Tibial nerve (tissue), 4 donors: ENCODE data around the gene RNF114. TPM values are rescaled to one million over a fixed set of nuclear protein-coding genes. Genes with fewer than 3 reads are reported as not detected.

Experiments used
- DNase-seq, 2 donors: peaks; one replicate each; pipeline ENCODE4 v3.0.0-alpha.2; 2019; ENCODE audit warnings: low spot score in 2 of 2
- H3K27ac ChIP-seq, 4 donors: fragments of 200-600 bp; sonication (generic) in 3 of 4; one replicate each; pipeline ENCODE4 v1.5.1; 2017 to 2019; ENCODE audit warnings: mild to moderate bottlenecking in 1 of 4
- H3K27me3 ChIP-seq, 2 donors: fragments of 200-600 bp; sonication (generic) in 1 of 2; one replicate each; pipeline versions ENCODE4 v1.5.1 to v1.6.0; 2017 to 2019
- H3K36me3 ChIP-seq, 3 donors: fragments of 200-600 bp; sonication (generic); one replicate each; pipeline ENCODE4 v1.5.1; 2018 to 2019
- H3K4me1 ChIP-seq, 4 donors: fragments of 200-600 bp; sonication (generic) in 3 of 4; one replicate each; pipeline ENCODE4 v1.5.1; 2017 to 2019
- H3K4me3 ChIP-seq, 4 donors: fragments of 200-600 bp; sonication (generic) in 3 of 4; one replicate each; pipeline ENCODE4 v1.5.1; 2017 to 2019; ENCODE audit warnings: mild to moderate bottlenecking in 1 of 4, moderate library complexity in 1 of 4
- H3K9me3 ChIP-seq, 4 donors: fragments of 200-600 bp; sonication (generic) in 3 of 4; one replicate each; pipeline ENCODE4 v1.5.1; 2017 to 2019
- CTCF ChIP-seq, 5 experiments: fragments of 200-600 bp in 3 of 5; fragments of 450-650 bp in 2 of 5; sonication (generic) in 3 of 5; IDR thresholded peaks; one replicate each; pipeline ENCODE4 v1.5.1; 2016 to 2019; ENCODE audit warnings: antibody characterized with exemption in 5 of 5, mild to moderate bottlenecking in 3 of 5, moderate library complexity in 2 of 5
- EP300 ChIP-seq, 2 donors: sonication (generic); formaldehyde crosslinking; IDR thresholded peaks; one replicate each; pipeline ENCODE4 v1.6.1; 2017; ENCODE audit warnings: antibody characterized with exemption in 2 of 2, mild to moderate bottlenecking in 1 of 2
- POLR2A ChIP-seq, 2 donors: fragments of 450-650 bp; IDR thresholded peaks; one replicate each; pipeline ENCODE4 v1.6.1; 2017; ENCODE audit warnings: antibody characterized with exemption in 2 of 2, mild to moderate bottlenecking in 2 of 2, moderate library complexity in 2 of 2
- WGBS, 2 donors: methylation state at CpG; one replicate each; pipeline ENCODE4 v1.1.5; 2018; 5-methylcytosine and 5-hydroxymethylcytosine counted together
- total RNA-seq, 4 donors: library from RNA; depleted of rRNA; stranded (reverse); fragments of >200 nt; gene quantifications; one replicate each; pipeline ENCODE4 v1.1.0, GENCODE V29; 2016

The RNF114 gene
- total RNA-seq, 4 donors from 2014 or later, result 211 to 311 (median 272) TPM

GRCh38 chr20:49925901-49926454 lies 10.2 kb upstream of the RNF114 start:
- TF ChIP-seq CTCF (IDR thresholded peaks at IDR 0.05) (no peak), POLR2A (IDR thresholded peaks at IDR 0.05) (no peak), EP300 (IDR thresholded peaks at IDR 0.05) (no peak)
- Histone ChIP-seq H3K27me3 (no peaks in the 10 kb centered on the region), H3K4me3 (no peak overlapping the region), H3K4me1 (peaks cover 0 to 11% (median 0%) of the 10 kb centered on the region in 4 donors), H3K9me3 (no peaks in the 10 kb centered on the region), H3K36me3 (no peaks in the 10 kb centered on the region), H3K27ac (no peak overlapping the region)
- no peak for DNase-seq
- 57 to 63% methylated on average over 2 of the region's 2 CpGs for WGBS, 2 donors

DNA sequence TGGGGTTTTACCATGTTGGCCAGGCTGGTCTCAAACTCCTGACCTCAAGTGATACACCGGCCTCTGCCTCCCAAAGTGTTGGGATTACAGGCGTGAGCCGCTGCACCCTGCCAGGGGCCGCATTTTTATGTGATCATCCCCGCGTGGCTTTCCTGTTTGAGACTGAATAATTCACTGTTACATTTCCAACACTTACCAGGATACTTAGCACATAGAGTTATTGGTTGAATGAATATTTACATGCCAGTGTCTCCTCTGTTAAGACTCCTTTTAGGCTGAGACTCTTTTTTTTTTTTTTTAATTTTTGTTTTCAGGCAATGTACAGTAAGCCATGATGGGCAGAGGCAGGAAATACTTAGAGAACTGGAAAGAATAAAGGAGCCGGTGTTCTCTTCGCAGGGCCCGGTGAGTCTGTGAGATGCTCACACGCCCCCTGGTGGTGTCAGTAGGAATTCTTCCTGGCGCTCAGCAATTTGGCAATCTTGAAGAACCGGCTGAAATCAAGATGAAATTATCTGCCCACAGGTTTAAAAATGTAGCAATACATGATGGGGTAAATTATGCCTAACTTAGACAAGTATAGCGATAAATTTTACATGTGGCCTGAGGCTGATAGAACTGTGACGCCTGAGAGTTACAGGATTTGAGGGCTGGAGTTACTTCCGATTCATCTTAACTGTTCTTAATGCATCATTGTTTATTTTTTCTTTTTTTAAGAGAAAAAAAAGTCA lies 7.6 kb upstream of the RNF114 start:
- Histone ChIP-seq H3K27me3 (no peaks in the 10 kb centered on the region), H3K36me3 (no peaks in the 10 kb centered on the region), H3K4me3 (no peak overlapping the region), H3K27ac (peak overlapping the region in 2 of 4 donors; percentile 71 to 82), H3K9me3 (no peaks in the 10 kb centered on the region), H3K4me1 (peaks cover 0 to 11% (median 0%) of the 10 kb centered on the region in 4 donors)
- WGBS, 2 donors, result 7 to 8% methylated on average over 15 of the region's 15 CpGs
- DNase-seq, result peak; percentile 79 to 90
- TF ChIP-seq CTCF (IDR thresholded peaks at IDR 0.05) (peak; percentile 84 to 93 (median 91)), POLR2A (IDR thresholded peaks at IDR 0.05) (no peak), EP300 (IDR thresholded peaks at IDR 0.05) (peak; percentile 31 to 35)

DNA sequence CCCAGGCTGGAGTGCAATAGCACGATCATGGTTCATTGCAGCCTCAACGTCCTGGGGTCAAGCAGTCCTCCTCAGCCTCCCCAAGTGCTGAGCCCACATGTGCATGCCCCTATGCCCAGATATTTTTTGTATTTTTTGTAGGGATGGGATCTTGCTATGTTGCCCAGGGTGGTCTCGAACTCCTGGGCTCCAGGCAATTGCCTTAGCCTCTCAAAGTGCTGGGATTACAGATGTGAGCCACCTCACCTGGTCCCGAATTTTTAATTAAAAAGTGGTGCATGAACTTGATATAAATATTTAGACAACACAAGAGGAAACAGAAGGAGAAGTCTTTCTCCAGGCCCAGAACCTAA lies 7.1 kb upstream of the RNF114 start:
- H3K4me1 ChIP-seq, result peaks cover 0 to 11% (median 0%) of the 10 kb centered on the region in 4 donors
- no peaks in the 10 kb centered on the region for H3K27me3 ChIP-seq
- no peak for DNase-seq
- TF ChIP-seq CTCF (IDR thresholded peaks at IDR 0.05) (no peak), POLR2A (IDR thresholded peaks at IDR 0.05) (no peak), EP300 (IDR thresholded peaks at IDR 0.05) (no peak)
- 44 to 47% methylated on average over 4 of the region's 4 CpGs for WGBS, 2 donors
- no peaks in the 10 kb centered on the region for H3K36me3 ChIP-seq
- no peak overlapping the region for H3K4me3 ChIP-seq
- H3K9me3 ChIP-seq, result no peaks in the 10 kb centered on the region
- H3K27ac ChIP-seq, result peak overlapping the region in 2 of 4 donors; percentile 57 to 71

- Histone ChIP-seq H3K4me1 (peaks cover 0 to 48% (median 24%) of the 10 kb centered on the region in 4 donors), H3K27ac (peak overlapping the region; percentile 94 to 98 (median 96))
- WGBS, 2 donors, result 33 to 34% methylated on average over 21 of the region's 21 CpGs
Observed at GRCh38 chr20:49935746-49936152, 448 bp upstream of the RNF114 start.

More at GRCh38 chr20:49935746-49936152, 448 bp upstream of the RNF114 start:
- Histone ChIP-seq H3K9me3 (no peaks in the 10 kb centered on the region), H3K27me3 (no peaks in the 10 kb centered on the region), H3K4me3 (peak overlapping the region; percentile 80 to 98 (median 88)), H3K36me3 (peaks cover 0 to 9% (median 0%) of the 10 kb centered on the region in 3 donors)
- DNase-seq, result no peak
- no peak for TF ChIP-seq POLR2A (IDR thresholded peaks at IDR 0.05)
- TF ChIP-seq EP300 (IDR thresholded peaks at IDR 0.05), result no peak
- no peak for TF ChIP-seq CTCF (IDR thresholded peaks at IDR 0.05)
